Endodermal cell (in vitro differentiated cells): ENCODE measurements around the gene MYL7. TPM values are rescaled to one million over a fixed set of nuclear protein-coding genes. Genes with fewer than 3 reads are reported as not detected.
"Not testable (repeated sequence)": the region's sequence is repeated elsewhere in the genome, so short reads cannot be mapped to it uniquely, and the experiment has no call there.

Experiments
- DNase-seq: peaks from one replicate; pipeline ENCODE4 v3.0.0-alpha.2; 2017
- H3K27ac ChIP-seq: 2 replicates; pipeline ENCODE4 v1.5.1; 2013; ENCODE audit warnings: mild to moderate bottlenecking, low read depth, low read length, moderate library complexity
- H3K27me3 ChIP-seq: 2 replicates; pipeline ENCODE4 v1.6.1; 2013; ENCODE audit warnings: mild to moderate bottlenecking, low read length, moderate library complexity; ENCODE audit not compliant: insufficient read depth, control insufficient read depth, poor library complexity, severe bottlenecking
- H3K36me3 ChIP-seq: 2 replicates; pipeline ENCODE4 v1.7.0; 2013; ENCODE audit warnings: mild to moderate bottlenecking, low read length, moderate library complexity; ENCODE audit not compliant: control insufficient read depth, insufficient read depth
- H3K4me1 ChIP-seq: one replicate; pipeline ENCODE4 v1.7.0; 2013; ENCODE audit warnings: low read length; ENCODE audit not compliant: control insufficient read depth, insufficient read depth
- H3K4me3 ChIP-seq: 2 replicates; pipeline ENCODE4 v1.5.1; 2013; ENCODE audit warnings: mild to moderate bottlenecking, low read length, moderate library complexity
- H3K9ac ChIP-seq: 2 replicates; pipeline ENCODE4 v1.6.1; 2013; ENCODE audit warnings: mild to moderate bottlenecking, low read length, moderate library complexity; ENCODE audit not compliant: poor library complexity, severe bottlenecking; ENCODE audit errors: extremely low read depth
- H3K9me3 ChIP-seq: 2 replicates; pipeline ENCODE4 v1.6.1; 2013; ENCODE audit warnings: mild to moderate bottlenecking, low read length, moderate library complexity; ENCODE audit not compliant: control insufficient read depth
- H3K27ac Mint-ChIP-seq: 2 replicates; pipeline ENCODE4 v1.8.0; 2020; ENCODE audit warnings: mixed read lengths
- H3K27me3 Mint-ChIP-seq: 2 replicates; pipeline ENCODE4 v1.8.0; 2021; ENCODE audit warnings: mild to moderate bottlenecking, mixed read lengths; ENCODE audit not compliant: insufficient read depth
- H3K36me3 Mint-ChIP-seq: 2 replicates; pipeline ENCODE4 v1.8.0; 2020; ENCODE audit warnings: low read depth, mixed read lengths
- H3K4me1 Mint-ChIP-seq: 2 replicates; pipeline ENCODE4 v1.8.0; 2020; ENCODE audit warnings: mixed read lengths
- H3K4me3 Mint-ChIP-seq: 2 replicates; pipeline ENCODE4 v1.8.0; 2020; ENCODE audit warnings: mild to moderate bottlenecking, moderate library complexity, mixed read lengths
- H3K9me3 Mint-ChIP-seq: 2 replicates; pipeline ENCODE4 v1.8.0; 2020; ENCODE audit warnings: mild to moderate bottlenecking, mixed read lengths
- CTCF ChIP-seq: fragments of 200-600 bp; sonication (generic); conservative IDR thresholded peaks from 2 replicates; pipeline ENCODE4 v1.5.0; 2021; ENCODE audit warnings: antibody characterized with exemption, mild to moderate bottlenecking
- WGBS, 2 experiments: methylation state at CpG; one replicate each; pipeline versions ENCODE4 v1.1.5 to v1.1.7; 2013; ENCODE audit warnings: missing lambda C conversion rate in 2 of 2, mixed read lengths in 1 of 2; ENCODE audit not compliant: insufficient coverage in 1 of 2, insufficient read length in 1 of 2; 5-methylcytosine and 5-hydroxymethylcytosine counted together
- total RNA-seq, 2 donors: library from RNA; stranded (reverse); fragmentation: NEBNext Ultra II Directional in 1 of 2; extraction: Animal tissue kit (Norgen Biotek cat#: 25700) in 1 of 2; gene quantifications; 2 replicates in 1 of 2; 3 replicates in 1 of 2; pipeline ENCODE4 v1.2.1, GENCODE V29; 2021

The MYL7 gene
- total RNA-seq, 2 donors from 2014 or later: 115 to 120 TPM

GRCh38 chr7:44172803-44173424, 31.8 kb upstream of the MYL7 start:
- no peaks in the 10 kb centered on the region for H3K9me3 ChIP-seq
- H3K4me1 Mint-ChIP-seq: peaks cover 4% of the 10 kb centered on the region
- H3K27ac Mint-ChIP-seq: no peak overlapping the region
- TF ChIP-seq CTCF: no peak
- H3K9me3 Mint-ChIP-seq: peaks cover 2% of the 10 kb centered on the region
- H3K27ac ChIP-seq: no peak overlapping the region
- no peak overlapping the region for H3K9ac ChIP-seq
- DNase-seq: no peak
- H3K4me3 ChIP-seq: no peak overlapping the region
- no peaks in the 10 kb centered on the region for H3K36me3 ChIP-seq
- H3K4me1 ChIP-seq: no peaks in the 10 kb centered on the region
- H3K4me3 Mint-ChIP-seq: no peak overlapping the region
- no peaks in the 10 kb centered on the region for H3K36me3 Mint-ChIP-seq
- WGBS, 2 experiments: 94 to 96% methylated on average over 5 to 6 of the region's 6 CpGs
- peaks cover 4% of the 10 kb centered on the region for H3K27me3 ChIP-seq
- H3K27me3 Mint-ChIP-seq: peaks cover 20% of the 10 kb centered on the region

- Histone ChIP-seq H3K4me3 (no peak overlapping the region), H3K9me3 (no peaks in the 10 kb centered on the region), H3K9ac (no peak overlapping the region), H3K27ac (no peak overlapping the region), H3K4me1 (no peaks in the 10 kb centered on the region), H3K36me3 (no peaks in the 10 kb centered on the region), H3K27me3 (peaks cover 4% of the 10 kb centered on the region)
- H3K27me3 Mint-ChIP-seq: peaks cover 20% of the 10 kb centered on the region
- no peaks in the 10 kb centered on the region for H3K4me1 Mint-ChIP-seq
- H3K36me3 Mint-ChIP-seq: no peaks in the 10 kb centered on the region
- peaks cover 2% of the 10 kb centered on the region for H3K9me3 Mint-ChIP-seq
- TF ChIP-seq CTCF: no peak
- H3K4me3 Mint-ChIP-seq: no peak overlapping the region
- no peak for DNase-seq
- no peak overlapping the region for H3K27ac Mint-ChIP-seq
Observed at GRCh38 chr7:44172352-44172751, 31.2 kb upstream of the MYL7 start.

- 92 to 95% methylated on average over 8 to 9 of the region's 9 CpGs for WGBS, 2 experiments
- not testable (repeated sequence) for H3K36me3 ChIP-seq, DNase-seq, H3K9me3 ChIP-seq, H3K4me1 Mint-ChIP-seq, H3K36me3 Mint-ChIP-seq, H3K9ac ChIP-seq, H3K27ac Mint-ChIP-seq, H3K4me1 ChIP-seq, H3K27me3 ChIP-seq, H3K9me3 Mint-ChIP-seq, H3K27ac ChIP-seq, H3K4me3 ChIP-seq, H3K4me3 Mint-ChIP-seq
- peaks cover 24% of the 10 kb centered on the region for H3K27me3 Mint-ChIP-seq
Observed at GRCh38 chr7:44171901-44172300, 30.8 kb upstream of the MYL7 start.

GRCh38 chr7:44167920-44168319, 26.8 kb upstream of the MYL7 start:
- no peaks in the 10 kb centered on the region for H3K36me3 Mint-ChIP-seq
- peaks cover 13% of the 10 kb centered on the region for H3K27me3 Mint-ChIP-seq
- no peak for DNase-seq
- H3K27ac ChIP-seq: no peak overlapping the region
- H3K4me1 Mint-ChIP-seq: no peaks in the 10 kb centered on the region
- no peaks in the 10 kb centered on the region for H3K36me3 ChIP-seq
- H3K27ac Mint-ChIP-seq: no peak overlapping the region
- H3K27me3 ChIP-seq: no peaks in the 10 kb centered on the region
- H3K9me3 Mint-ChIP-seq: peaks cover 2% of the 10 kb centered on the region
- H3K4me3 ChIP-seq: no peak overlapping the region
- H3K9ac ChIP-seq: no peak overlapping the region
- no peak for TF ChIP-seq CTCF
- no peak overlapping the region for H3K4me3 Mint-ChIP-seq
- H3K9me3 ChIP-seq: no peaks in the 10 kb centered on the region
- no peaks in the 10 kb centered on the region for H3K4me1 ChIP-seq
